HepG2 (cell line): ENCODE measurements around the gene OGT. TPM values are rescaled to one million over a fixed set of nuclear protein-coding genes. Genes with fewer than 3 reads are reported as not detected.

Experiments
- ATAC-seq: fragments of 200-7000 bp; cut with Tn5 transposase; 3 replicates; pipeline ENCODE4 v1.9.1; 2020; ENCODE audit warnings: mild to moderate bottlenecking, moderate library complexity
- BruUV-seq: library from RNA; stranded (reverse); fragments of 400-500 nt; replicated peaks from 2 replicates; lab custom pipeline; 2021; lab: Mats Ljungman, UMichigan
- CTCF ChIA-PET: fragments of 300-600 bp; formaldehyde crosslinking; extraction: SDS; loops from one replicate; lab custom pipeline; 2021; ENCODE audit warnings: low total read pairs, inconsistent platforms, low intra/inter-chr PET ratio; lab: Yijun Ruan, JAX
- POLR2A ChIA-PET: fragments of 350-600 bp; sonication (Branson Sonifier 250); formaldehyde crosslinking; loops from one replicate; lab custom pipeline; 2020; ENCODE audit warnings: antibody characterized with exemption, inconsistent platforms; lab: Yijun Ruan, JAX
- DNase-seq: peaks from one replicate; pipeline ENCODE4 v3.0.0-alpha.2; 2015; ENCODE audit warnings: low spot score
- FAIRE-seq: peaks from 3 replicates; lab custom pipeline; 2011; peaks lifted over from hg19 to GRCh38; lab: Jason Lieb, UNC
- H2AFZ ChIP-seq: one replicate; pipeline ENCODE4 v1.6.1; 2011; ENCODE audit warnings: low read length, inconsistent platforms
- H3K27ac ChIP-seq: fragments of 300-600 bp; 3 replicates; pipeline ENCODE4 v1.8.0; 2011; ENCODE audit warnings: mixed run types, mild to moderate bottlenecking, mixed read lengths, low read length, inconsistent platforms; ENCODE audit not compliant: insufficient read depth; ENCODE audit errors: extremely low read length
- H3K27me3 ChIP-seq, 2 experiments: fragments of 200-600 bp in 1 of 2; 2 replicates in 1 of 2; 3 replicates in 1 of 2; pipeline versions ENCODE4 v1.6.0 to v1.8.0; 2011; ENCODE audit warnings: low read length in 2 of 2, mild to moderate bottlenecking in 2 of 2, moderate library complexity in 2 of 2, inconsistent platforms in 1 of 2; ENCODE audit not compliant: insufficient read depth in 2 of 2, control insufficient read depth in 1 of 2
- H3K36me3 ChIP-seq, 2 experiments: fragments of 200-600 bp in 1 of 2; replicated peaks in 1 of 2; 2 replicates in 1 of 2; 3 replicates in 1 of 2; pipeline versions ENCODE4 v1.5.1 to v1.8.0; 2011; ENCODE audit warnings: low read length in 2 of 2, inconsistent platforms in 1 of 2; ENCODE audit not compliant: insufficient read depth in 2 of 2, control insufficient read depth in 1 of 2
- H3K4me1 ChIP-seq: 2 replicates; pipeline ENCODE4 v1.5.1; 2012; ENCODE audit warnings: low read length, inconsistent platforms; ENCODE audit not compliant: insufficient read depth
- H3K4me2 ChIP-seq: 2 replicates; pipeline ENCODE4 v1.6.0; 2011; ENCODE audit warnings: low read depth, low read length, inconsistent platforms
- H3K4me3 ChIP-seq, 3 experiments: fragments of 200-600 bp in 1 of 3; sonication (generic), shearing (Covaris generic) in 1 of 3; replicated peaks in 1 of 3; 2 replicates each; pipeline ENCODE4 v1.5.1; 2011 to 2016; ENCODE audit warnings: low read length in 3 of 3, inconsistent platforms in 2 of 3, low read depth in 2 of 3, mild to moderate bottlenecking in 2 of 3, control low read depth in 1 of 3, mixed read lengths in 1 of 3; ENCODE audit not compliant: insufficient read depth in 1 of 3
- H3K79me2 ChIP-seq: one replicate; pipeline ENCODE4 v1.6.1; 2011; ENCODE audit warnings: low read length, inconsistent platforms; ENCODE audit not compliant: insufficient read depth
- H3K9ac ChIP-seq: 2 replicates; pipeline ENCODE4 v1.6.0; 2011; ENCODE audit warnings: mild to moderate bottlenecking, low read depth, low read length, inconsistent platforms; ENCODE audit not compliant: insufficient read depth
- H3K9me3 ChIP-seq: 2 replicates; pipeline ENCODE4 v1.5.1; 2012; ENCODE audit warnings: mild to moderate bottlenecking, low read length
- H4K20me1 ChIP-seq: 2 replicates; pipeline ENCODE4 v1.6.0; 2011; ENCODE audit warnings: inconsistent platforms, mild to moderate bottlenecking, low read length, moderate library complexity; ENCODE audit not compliant: insufficient read depth
- BATF2 ChIP-seq: sonication (generic); formaldehyde crosslinking; IDR thresholded peaks from 2 replicates; pipeline ENCODE4 v1.8.0; 2022; ENCODE audit warnings: mild to moderate bottlenecking, missing genetic modification reagents, moderate library complexity
- CEBPB ChIP-seq: IDR thresholded peaks from 2 replicates; pipeline ENCODE4 v1.6.1; 2011; ENCODE audit warnings: low read depth, low read length, improper control_type of control experiment, borderline replicate concordance
- NAIF1 ChIP-seq: sonication (generic); formaldehyde crosslinking; IDR thresholded peaks from 2 replicates; pipeline ENCODE4 v1.5.0; 2020; ENCODE audit warnings: mild to moderate bottlenecking, missing genetic modification reagents, borderline replicate concordance
- REXO4 ChIP-seq: sonication (generic); formaldehyde crosslinking; IDR thresholded peaks from 2 replicates; pipeline ENCODE4 v1.8.0; 2022; ENCODE audit warnings: missing genetic modification reagents, mild to moderate bottlenecking, borderline replicate concordance
- SMAD3 ChIP-seq: sonication (generic); formaldehyde crosslinking; IDR thresholded peaks from 2 replicates; pipeline ENCODE4 v1.4.0; 2020; ENCODE audit warnings: missing genetic modification reagents
- ZFP90 ChIP-seq: sonication (generic); formaldehyde crosslinking; IDR thresholded peaks from 2 replicates; pipeline ENCODE4 v1.8.0; 2022; ENCODE audit warnings: missing genetic modification reagents, mild to moderate bottlenecking, inconsistent platforms, borderline replicate concordance
- ZFYVE20 ChIP-seq: sonication (generic); formaldehyde crosslinking; IDR thresholded peaks from 2 replicates; pipeline ENCODE4 v1.8.0; 2023; ENCODE audit warnings: low read depth, mild to moderate bottlenecking, moderate library complexity, missing genetic modification reagents, borderline replicate concordance
- ZNF10 ChIP-seq: sonication (generic); formaldehyde crosslinking; IDR thresholded peaks from 2 replicates; pipeline ENCODE4 v1.4.0; 2020; ENCODE audit warnings: mild to moderate bottlenecking, low read depth, missing genetic modification reagents, borderline replicate concordance
- ZNF12 ChIP-seq: sonication (generic); formaldehyde crosslinking; IDR thresholded peaks from 2 replicates; pipeline ENCODE4 v1.5.0; 2020; ENCODE audit warnings: missing genetic modification reagents
- ZNF121 ChIP-seq: sonication (generic); formaldehyde crosslinking; IDR thresholded peaks from 2 replicates; pipeline ENCODE4 v1.5.0; 2020; ENCODE audit warnings: mild to moderate bottlenecking, missing genetic modification reagents
- ZNF232 ChIP-seq: sonication (generic); formaldehyde crosslinking; IDR thresholded peaks from 2 replicates; pipeline ENCODE4 v1.4.0; 2020; ENCODE audit warnings: missing genetic modification reagents, borderline replicate concordance
- ZNF432 ChIP-seq: sonication (generic); formaldehyde crosslinking; IDR thresholded peaks from 2 replicates; pipeline ENCODE4 v1.5.0; 2020; ENCODE audit warnings: missing genetic modification reagents, mild to moderate bottlenecking, borderline replicate concordance
- ZNF776 ChIP-seq: sonication (generic); formaldehyde crosslinking; IDR thresholded peaks from 2 replicates; pipeline ENCODE4 v1.4.0; 2020; ENCODE audit warnings: mild to moderate bottlenecking, missing genetic modification reagents
- WGBS: methylation state at CpG from one replicate; pipeline ENCODE4 v1.1.6; 2017; ENCODE audit warnings: low lambda C conversion rate; 5-methylcytosine and 5-hydroxymethylcytosine counted together
- in situ Hi-C: cut with HindIII; loops from 2 replicates; pipeline ENCODE4 v1.10.0; 2017; ENCODE audit warnings: low pct_unique_long_range_greater_than_20kb; ENCODE audit not compliant: extremely low pct_ligation_motif_present
- intact Hi-C: fragments of 100-400 bp; cut with micrococcal nuclease; formaldehyde crosslinking; loops from one replicate; pipeline ENCODE4 v1.10.0; 2022; ENCODE audit not compliant: unreplicated experiment
- polyA plus RNA-seq, 8 experiments: library from polyadenylated mRNA; depleted of rRNA in 3 of 8; stranded (reverse) in 7 of 8; unstranded in 1 of 8; fragments of >200 nt; fragmentation: Illumina TruSeq in 4 of 8; extraction: Trizol in 4 of 8; gene quantifications; 2 replicates each; pipeline versions ENCODE4 v1.2.1 to v1.2.3, GENCODE V29; 2011 to 2016; ENCODE audit warnings: low read depth in 4 of 8, missing spikeins in 1 of 8, mixed read lengths in 1 of 8; ENCODE audit not compliant: insufficient read depth in 1 of 8
- total RNA-seq, 5 experiments: library from RNA; depleted of rRNA; stranded (reverse); fragments of >200 nt; fragmentation: Illumina TruSeq; extraction: Trizol; gene quantifications; 2 replicates each; pipeline ENCODE4 v1.2.3, GENCODE V29; 2016; ENCODE audit warnings: low read depth in 1 of 5
- TF ChIP-seq, protein P1 (sequence below): sonication (generic); formaldehyde crosslinking; IDR thresholded peaks from 2 replicates; pipeline ENCODE4 v1.4.0; 2020; ENCODE audit warnings: missing genetic modification reagents; ENCODE audit errors: not compliant biosample characterization

Gene OGT
- total and polyA plus RNA-seq, 2 of the 13 experiments (the other 11 are each of a cell fraction or from before 2014, with no cell fraction given), result 71.7 to 463 TPM

GRCh38 chrX:71525316-71525715 is 7.6 kb upstream of the OGT start:
- H3K4me2 ChIP-seq, result no peak overlapping the region
- H3K27me3 ChIP-seq, result no peaks in the 10 kb centered on the region
- DNase-seq (no peak), ATAC-seq (no peak), FAIRE-seq (no peak)
- no peak overlapping the region for H3K9ac ChIP-seq
- no peak overlapping the region for H3K27ac ChIP-seq
- H4K20me1 ChIP-seq, result no peaks in the 10 kb centered on the region
- intact Hi-C loops (no loop called here), in situ Hi-C loops (no loop called here)
- no peak overlapping the region for H3K4me3 ChIP-seq
- no TSS peak for BruUV-seq
- no peaks in the 10 kb centered on the region for H3K79me2 ChIP-seq
- H3K36me3 ChIP-seq, result no peaks in the 10 kb centered on the region
- CTCF ChIA-PET, result no interaction called here
- no peak overlapping the region for H2AFZ ChIP-seq
- H3K9me3 ChIP-seq, result no peaks in the 10 kb centered on the region
- TF ChIP-seq SMAD3 (CRISPR knock-in tag) (no peak), CEBPB (peak; percentile 76)
- POLR2A ChIA-PET, result no interaction called here
- no peaks in the 10 kb centered on the region for H3K4me1 ChIP-seq
- WGBS, result 24% methylated on average over 3 of the region's 3 CpGs

DNA sequence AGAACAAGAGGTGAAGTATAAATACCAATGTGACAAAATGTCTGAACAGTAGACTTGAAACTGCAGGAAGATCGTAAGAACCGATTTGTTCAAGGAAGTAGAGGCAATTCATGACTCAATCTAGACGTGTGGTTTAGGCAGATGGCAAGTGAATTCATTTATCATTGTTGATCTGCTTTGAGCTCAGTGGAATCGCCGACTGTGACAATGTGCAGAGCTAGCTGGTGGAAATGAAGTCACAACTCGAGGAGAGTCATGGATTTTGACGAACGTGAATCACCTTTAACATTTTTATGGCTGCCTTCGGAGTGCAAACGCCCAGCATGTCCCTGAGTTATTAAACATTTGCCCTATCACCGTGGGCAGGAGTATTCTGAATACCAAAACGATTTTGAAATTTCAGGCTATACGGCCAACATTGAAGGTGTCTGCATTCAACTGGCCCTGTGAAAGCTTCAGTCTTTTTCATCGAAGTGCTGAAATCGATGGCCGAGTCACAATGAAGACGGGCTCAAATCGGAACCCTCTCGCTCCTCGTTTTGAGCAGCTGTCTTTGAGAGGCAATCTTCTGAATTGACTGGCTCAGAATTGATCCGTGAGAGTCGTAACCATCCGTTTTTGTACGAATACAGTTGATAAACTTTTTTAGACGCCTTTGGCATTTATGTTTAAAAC is 689 bp upstream of the OGT start:
- ChIA-PET CTCF (no interaction called here), POLR2A (interaction anchor here (0.6 to 4.1 kb wide), 6 partner anchors 11 to 304 kb away, joined by 3 to 21 read pairs (median 4); partner anchors contain the start of gene TAF1)
- peak overlapping the region; percentile 55 for H3K27ac ChIP-seq
- intact Hi-C loops, result no loop called here
- 0 out of 5 replicates have a peak, but pooled peaks cover 0 to 2% of the 10 kb centered on the region in 2 experiments for H3K36me3 ChIP-seq
- in situ Hi-C loops, result no loop called here
- peak overlapping the region; percentile 76 for H3K4me2 ChIP-seq
- TF ChIP-seq ZFP90 (CRISPR knock-in tag), result no peak
- 0 out of 2 replicates have a peak, but pooled peaks have one; percentile 8 for TF ChIP-seq ZNF121 (CRISPR knock-in tag)
- TF ChIP-seq ZNF232 (CRISPR knock-in tag), result no peak
- TF ChIP-seq ZFYVE20 (CRISPR knock-in tag), result no peak
- TF ChIP-seq, protein P1, sequence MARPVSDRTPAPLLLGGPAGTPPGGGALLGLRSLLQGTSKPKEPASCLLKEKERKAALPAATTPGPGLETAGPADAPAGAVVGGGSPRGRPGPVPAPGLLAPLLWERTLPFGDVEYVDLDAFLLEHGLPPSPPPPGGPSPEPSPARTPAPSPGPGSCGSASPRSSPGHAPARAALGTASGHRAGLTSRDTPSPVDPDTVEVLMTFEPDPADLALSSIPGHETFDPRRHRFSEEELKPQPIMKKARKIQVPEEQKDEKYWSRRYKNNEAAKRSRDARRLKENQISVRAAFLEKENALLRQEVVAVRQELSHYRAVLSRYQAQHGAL, result no peak
- TF ChIP-seq NAIF1 (CRISPR knock-in tag), result 0 out of 2 replicates have a peak, but pooled peaks have one; percentile 10
- TF ChIP-seq BATF2, result no peak
- no peak for TF ChIP-seq ZNF10 (CRISPR knock-in tag)
- TF ChIP-seq ZNF432 (CRISPR knock-in tag), result no peak
- TF ChIP-seq REXO4 (CRISPR knock-in tag), result no peak
- no peak for TF ChIP-seq ZNF776 (CRISPR knock-in tag)
- TF ChIP-seq ZNF12 (CRISPR knock-in tag), result no peak; the same call in 1 of the 2 replicates
- ATAC-seq (peak; percentile 28), FAIRE-seq (peak; percentile 51), DNase-seq (no peak)
- H3K9ac ChIP-seq, result peak overlapping the region; percentile 66
- peaks cover 39% of the 10 kb centered on the region for H3K79me2 ChIP-seq
- under 1% methylated on average over 15 of the region's 25 CpGs for WGBS
- BruUV-seq, result TSS peak; percentile 96
- no peaks in the 10 kb centered on the region for H3K9me3 ChIP-seq
- H3K4me1 ChIP-seq, result peaks cover 19% of the 10 kb centered on the region
- H4K20me1 ChIP-seq, result peaks cover 29% of the 10 kb centered on the region
- peak overlapping the region; percentile 59 to 83 (median 72) for H3K4me3 ChIP-seq
- peak overlapping the region; percentile 74 for H2AFZ ChIP-seq
- H3K27me3 ChIP-seq, result no peaks in the 10 kb centered on the region; a peak in 1 of 5 replicates
